ENCODE results near the gene CLCNKB. TPM values are rescaled to one million over a fixed set of nuclear protein-coding genes. Genes with fewer than 3 reads are reported as not detected.
A peak's percentile ranks its signal among the peaks of the same experiment; 100 is the strongest.

The CLCNKB gene
- total and polyA plus RNA-seq, 2 donors (not counting 3 experiments of a cell fraction or from before 2014, with no cell fraction given): 0.18 TPM; not detected in 1

GRCh38 chr1:16009030-16009460 is 34.5 kb upstream of the CLCNKB start:
- DNase-seq (ENCODE audit: low read depth, low spot score) (peak; percentile 73), FAIRE-seq (peak; percentile 94)
- no peak overlapping the region for H3K4me3 ChIP-seq (replicated peaks in 1 of 3; ENCODE audit: insufficient read depth in 1 of 3, low read depth in 1 of 3, low read length in 3 of 3)
- dilution Hi-C loops (cut with MboI; ENCODE audit: extremely low pct_ligation_motif_present, low sequenced_read_pairs): no loop called here
- no peaks in the 10 kb centered on the region for H3K9me3 ChIP-seq (replicated peaks; ENCODE audit: control insufficient read depth, insufficient read depth, low read length)
- H3K9ac ChIP-seq (replicated peaks; ENCODE audit: extremely low read depth, insufficient read depth, low read length): no peak overlapping the region
- H3K4me2 ChIP-seq (ENCODE audit: insufficient read depth, low read length): no peak overlapping the region
- H4K20me1 ChIP-seq (replicated peaks; ENCODE audit: control insufficient read depth, extremely low read depth, insufficient read depth, low read length): no peaks in the 10 kb centered on the region
- H3K4me1 ChIP-seq (ENCODE audit: control insufficient read depth, extremely low read depth, insufficient read depth, low read length): peaks cover 4% of the 10 kb centered on the region
- H3K9me1 ChIP-seq (replicated peaks; ENCODE audit: control insufficient read depth, extremely low read depth, insufficient read depth, low read length): no peaks in the 10 kb centered on the region
- ChIA-PET CTCF (interaction anchor here (0.5 to 3.9 kb wide), 8 partner anchors 10 to 354 kb away, joined by 3 to 25 read pairs (median 4); partner anchors contain the start of gene FAM131C), POLR2A (no interaction called here)
- no peaks in the 10 kb centered on the region for H3K27me3 ChIP-seq (ENCODE audit: control insufficient read depth in 2 of 2, insufficient read depth in 2 of 2, low read length in 2 of 2)
- BruUV-seq (replicated peaks): no TSS peak
- intact Hi-C loops (cut with micrococcal nuclease): loop anchor here (1.0 kb wide), 5 partner anchors 24 to 354 kb away; partner anchors contain the start of gene FAM131C
- no peak overlapping the region for H3K27ac ChIP-seq (ENCODE audit: insufficient read depth, low read depth, low read length)
- H3K36me3 ChIP-seq (ENCODE audit: control insufficient read depth in 2 of 2, extremely low read depth in 1 of 2, insufficient read depth in 2 of 2, low read length in 2 of 2): no peaks in the 10 kb centered on the region
- H3K79me2 ChIP-seq (ENCODE audit: control insufficient read depth, insufficient read depth, low read length): no peaks in the 10 kb centered on the region
- H2AFZ ChIP-seq (ENCODE audit: low read depth, low read length): no peak overlapping the region
- TF ChIP-seq EZH2 (IDR thresholded peaks at IDR 0.05; ENCODE audit: borderline replicate concordance, low read depth, low read length, severe bottlenecking) (no peak), POLR2A (IDR thresholded peaks at IDR 0.05; ENCODE audit: low read depth, low read length) (no peak), CTCF (IDR thresholded peaks at IDR 0.05; ENCODE audit: extremely low read depth in 1 of 2, insufficient read depth in 1 of 2, low read depth in 1 of 2, low read length in 2 of 2) (peak; percentile 95 to 97), POLR2AphosphoS5 (IDR thresholded peaks at IDR 0.05; ENCODE audit: insufficient read depth, low read depth, low read length) (no peak)

GRCh38 chr1:16009678-16010077 is 33.9 kb upstream of the CLCNKB start:
- no peak overlapping the region for H3K27ac ChIP-seq (ENCODE audit: insufficient read depth, low read depth, low read length)
- no peak for DNase-seq (ENCODE audit: low read depth, low spot score)
- H3K79me2 ChIP-seq (ENCODE audit: control insufficient read depth, insufficient read depth, low read length): no peaks in the 10 kb centered on the region
- TF ChIP-seq MYC (IDR thresholded peaks at IDR 0.05; ENCODE audit: low read depth, low read length) (no peak), POLR2AphosphoS5 (IDR thresholded peaks at IDR 0.05; ENCODE audit: insufficient read depth, low read depth, low read length) (no peak), CTCF (IDR thresholded peaks at IDR 0.05; ENCODE audit: extremely low read depth in 1 of 2, insufficient read depth in 1 of 2, low read depth in 1 of 2, low read length in 2 of 2) (no peak), EZH2 (IDR thresholded peaks at IDR 0.05; ENCODE audit: borderline replicate concordance, low read depth, low read length, severe bottlenecking) (no peak), MAX (IDR thresholded peaks at IDR 0.05; ENCODE audit: insufficient read depth, insufficient read length) (no peak), JUN (IDR thresholded peaks at IDR 0.05; ENCODE audit: borderline replicate concordance, insufficient read depth, insufficient read length, low read depth) (no peak), FOS (IDR thresholded peaks at IDR 0.05; ENCODE audit: borderline replicate concordance, insufficient read depth, low read length) (no peak), GATA2 (IDR thresholded peaks at IDR 0.05; ENCODE audit: insufficient read depth, insufficient read length, low read depth, low read length) (no peak), POLR2A (IDR thresholded peaks at IDR 0.05; ENCODE audit: low read depth, low read length) (no peak)
- no TSS peak for BruUV-seq (replicated peaks)
- ChIA-PET POLR2A (no interaction called here), CTCF (interaction anchor here (0.5 to 3.9 kb wide), 11 partner anchors 9 to 353 kb away, joined by 3 to 25 read pairs (median 4); partner anchors contain the start of gene FAM131C)
- H3K9me3 ChIP-seq (replicated peaks; ENCODE audit: control insufficient read depth, insufficient read depth, low read length): no peaks in the 10 kb centered on the region
- H3K9ac ChIP-seq (replicated peaks; ENCODE audit: extremely low read depth, insufficient read depth, low read length): no peak overlapping the region
- H2AFZ ChIP-seq (ENCODE audit: low read depth, low read length): no peak overlapping the region
- no peaks in the 10 kb centered on the region for H3K9me1 ChIP-seq (replicated peaks; ENCODE audit: control insufficient read depth, extremely low read depth, insufficient read depth, low read length)
- FAIRE-seq: no peak
- no peaks in the 10 kb centered on the region for H4K20me1 ChIP-seq (replicated peaks; ENCODE audit: control insufficient read depth, extremely low read depth, insufficient read depth, low read length)
- H3K4me1 ChIP-seq (ENCODE audit: control insufficient read depth, extremely low read depth, insufficient read depth, low read length): peaks cover 4% of the 10 kb centered on the region
- intact Hi-C loops (cut with micrococcal nuclease): loop anchor here (1.0 kb wide), 5 partner anchors 24 to 354 kb away; partner anchors contain the start of gene FAM131C
- H3K27me3 ChIP-seq (ENCODE audit: control insufficient read depth in 2 of 2, insufficient read depth in 2 of 2, low read length in 2 of 2): no peaks in the 10 kb centered on the region
- no peaks in the 10 kb centered on the region for H3K36me3 ChIP-seq (ENCODE audit: control insufficient read depth in 2 of 2, extremely low read depth in 1 of 2, insufficient read depth in 2 of 2, low read length in 2 of 2)
- no peak overlapping the region for H3K4me2 ChIP-seq (ENCODE audit: insufficient read depth, low read length)
- H3K4me3 ChIP-seq (replicated peaks in 1 of 3; ENCODE audit: insufficient read depth in 1 of 3, low read depth in 1 of 3, low read length in 3 of 3): no peak overlapping the region
- dilution Hi-C loops (cut with MboI; ENCODE audit: extremely low pct_ligation_motif_present, low sequenced_read_pairs): no loop called here
